GM21447 (cell line): ENCODE data around the gene SGSM2.

Experiments used
- ATAC-seq: cut with Tn5 transposase; IDR thresholded peaks from one replicate; pipeline ENCODE4 v1.9.1; 2021; ENCODE audit not compliant: unreplicated experiment

The SGSM2 gene

DNA sequence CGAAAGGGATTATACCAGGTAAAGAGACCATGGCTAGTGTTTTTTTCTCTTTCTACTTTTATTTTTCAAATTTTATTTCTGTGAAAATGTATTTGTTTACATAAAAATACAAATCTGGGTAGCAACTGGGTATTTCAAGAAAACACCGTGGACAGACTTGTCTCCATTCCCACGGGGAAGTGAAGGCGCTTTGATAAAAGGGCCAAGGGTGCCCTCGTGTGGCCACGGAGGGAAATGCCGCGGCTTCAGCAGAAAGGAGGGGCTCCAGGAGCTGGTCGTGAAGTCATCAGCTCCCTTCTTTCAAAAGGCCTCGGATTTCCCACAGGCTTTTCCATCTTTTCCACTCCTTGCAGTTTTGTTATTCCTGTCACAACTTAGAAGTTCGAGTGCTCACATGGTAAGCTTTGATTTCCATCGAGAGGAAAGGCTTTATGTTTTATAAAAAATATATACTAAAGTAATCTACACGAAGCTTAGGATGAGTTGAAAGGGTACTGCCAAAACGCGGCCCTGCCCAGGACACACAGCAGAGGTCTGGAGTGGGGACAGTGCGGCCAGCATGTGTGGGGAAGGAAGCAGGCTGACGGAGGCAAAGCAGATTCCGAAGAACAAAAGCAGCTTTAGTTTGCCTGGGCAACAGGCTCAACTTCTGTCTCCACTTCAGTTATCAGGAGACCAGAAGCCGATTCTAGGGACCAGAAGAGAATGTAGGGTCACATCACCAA, 78.9 kb downstream of the SGSM2 start:
- ATAC-seq, result no peak

DNA sequence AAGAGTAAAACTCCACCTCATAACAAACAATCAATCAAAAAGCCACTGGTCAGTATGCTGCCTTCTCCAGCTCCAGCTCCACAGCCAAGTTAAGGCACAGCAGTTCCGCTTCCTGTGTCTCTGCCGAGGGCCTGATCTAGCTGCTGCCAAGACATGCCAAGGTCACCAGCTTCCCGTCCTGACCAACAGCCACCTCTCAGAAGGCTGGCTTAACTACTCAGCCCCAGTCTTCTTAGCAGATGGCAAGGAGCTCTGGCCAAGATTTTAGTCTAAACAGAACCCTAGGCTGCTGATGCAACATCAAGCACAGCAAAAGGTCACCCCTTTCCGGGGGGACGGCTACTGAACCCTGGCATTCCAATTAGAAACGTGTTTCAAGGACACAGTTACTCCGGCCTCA, 81.3 kb downstream of the SGSM2 start:
- no peak for ATAC-seq

DNA sequence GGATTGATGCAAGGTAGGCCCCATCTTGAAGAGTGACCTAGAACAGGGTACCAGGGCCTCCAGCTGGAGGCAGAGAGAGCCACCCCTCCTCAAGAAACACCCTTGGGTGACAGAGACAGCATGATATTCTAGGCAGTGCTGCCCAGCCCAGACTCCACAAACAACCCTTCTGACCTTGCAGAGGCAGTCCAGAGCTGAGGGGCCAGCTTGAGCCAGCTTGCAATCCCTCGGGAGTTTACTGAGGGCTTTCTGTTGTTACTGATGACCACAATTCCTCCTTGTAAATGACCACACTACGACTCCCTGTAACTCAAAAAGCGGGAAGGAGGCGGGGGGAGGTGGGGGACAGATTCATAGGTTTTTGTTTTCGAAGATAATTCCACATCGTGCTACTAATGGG, 82.2 kb downstream of the SGSM2 start:
- no peak for ATAC-seq

DNA sequence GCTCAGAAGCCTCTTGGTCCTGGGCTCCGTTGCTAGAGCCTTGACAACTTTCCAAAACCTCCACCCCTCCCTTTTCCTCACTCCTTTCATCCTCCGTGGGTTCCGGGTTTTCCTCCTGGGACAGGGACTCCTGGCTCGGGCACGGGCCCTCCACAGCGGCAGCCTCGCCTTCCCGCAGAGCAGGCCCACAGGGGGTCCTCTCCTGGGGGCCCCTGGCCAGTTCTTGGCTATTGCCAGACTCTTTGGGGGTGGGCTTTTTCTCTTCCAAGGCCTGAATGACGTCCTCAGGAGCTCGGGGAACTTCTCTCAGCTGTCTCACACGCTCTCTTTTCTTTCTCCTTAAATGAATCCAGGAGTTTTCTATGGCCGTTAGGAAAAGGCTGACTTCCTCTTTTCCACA, 82.9 kb downstream of the SGSM2 start:
- no peak for ATAC-seq

DNA sequence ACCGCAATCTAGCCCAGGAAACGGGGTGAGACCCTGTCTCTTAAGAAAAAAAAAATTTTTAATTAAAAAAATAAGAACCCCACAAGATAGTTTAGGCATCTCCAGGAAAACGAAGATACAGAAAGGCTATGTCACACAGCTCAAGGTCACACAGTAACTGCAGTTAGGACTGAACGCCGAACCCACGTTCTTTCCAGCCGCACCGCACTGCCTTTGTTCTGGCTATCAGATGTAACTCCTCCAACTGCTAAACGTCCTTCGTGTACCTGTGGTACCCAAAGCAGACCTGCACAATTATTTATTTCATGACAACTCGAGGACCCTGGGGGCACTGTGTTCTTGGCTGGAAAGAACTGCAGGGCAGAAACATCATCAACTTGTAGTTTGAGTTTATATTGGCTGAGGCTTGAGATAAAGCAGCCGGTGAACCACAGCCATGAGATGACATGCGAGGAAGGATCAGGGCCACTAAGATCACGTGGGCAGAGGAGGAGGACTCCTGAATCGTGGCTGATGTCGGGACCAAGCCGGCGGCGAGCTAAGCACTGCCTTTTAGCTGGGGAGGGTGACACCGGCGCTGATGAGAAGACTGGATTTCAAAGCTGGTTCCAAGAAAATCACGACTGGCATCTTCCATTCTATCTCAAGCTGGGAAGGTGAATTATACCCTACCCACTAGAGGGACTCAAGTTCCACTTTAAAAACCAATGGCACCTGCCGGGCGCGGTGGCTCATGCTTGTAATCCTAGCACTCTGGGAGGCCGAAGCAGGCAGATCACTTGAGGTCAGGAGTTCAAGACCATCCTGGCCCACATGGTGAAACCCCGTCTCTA, 84.2 kb downstream of the SGSM2 start:
- no peak for ATAC-seq

DNA sequence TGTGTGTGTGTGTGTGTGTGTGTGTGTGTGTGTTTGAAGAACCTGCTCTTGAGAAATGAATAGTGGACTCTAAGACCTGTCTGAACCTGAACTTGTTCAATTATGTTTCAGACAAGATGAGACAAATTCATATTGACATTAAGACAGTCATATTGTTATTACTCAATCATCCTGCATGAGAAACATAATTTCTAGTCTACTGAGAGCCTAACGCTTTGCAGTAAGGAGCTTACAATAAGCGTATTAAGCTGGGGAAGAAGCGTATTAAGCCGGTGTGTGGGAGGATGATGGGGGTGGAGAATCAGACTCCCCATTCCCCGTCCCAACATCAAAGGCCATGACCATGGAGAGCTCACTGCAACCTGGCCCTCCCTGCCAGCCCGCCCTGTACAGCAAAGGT, 86.0 kb downstream of the SGSM2 start:
- ATAC-seq, result no peak

DNA sequence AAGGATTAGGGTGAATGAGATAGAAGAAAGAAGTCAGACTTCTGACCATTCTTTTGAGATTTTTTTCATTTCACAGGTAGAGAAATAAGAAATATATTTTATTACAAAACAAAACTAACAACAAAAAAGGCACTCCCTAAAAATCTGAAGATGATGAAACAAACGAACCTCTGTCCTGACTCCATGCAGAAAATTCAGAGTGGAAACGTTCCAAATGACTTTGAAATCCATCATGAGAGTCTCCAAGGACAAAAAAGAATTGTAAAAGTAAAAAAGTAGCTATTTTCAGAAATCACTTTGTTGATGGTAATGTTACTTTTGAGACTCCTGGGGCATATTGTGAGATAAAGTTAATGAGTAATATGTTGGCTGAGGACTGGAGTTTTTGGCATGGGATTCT, 89.9 kb downstream of the SGSM2 start:
- no peak for ATAC-seq

DNA sequence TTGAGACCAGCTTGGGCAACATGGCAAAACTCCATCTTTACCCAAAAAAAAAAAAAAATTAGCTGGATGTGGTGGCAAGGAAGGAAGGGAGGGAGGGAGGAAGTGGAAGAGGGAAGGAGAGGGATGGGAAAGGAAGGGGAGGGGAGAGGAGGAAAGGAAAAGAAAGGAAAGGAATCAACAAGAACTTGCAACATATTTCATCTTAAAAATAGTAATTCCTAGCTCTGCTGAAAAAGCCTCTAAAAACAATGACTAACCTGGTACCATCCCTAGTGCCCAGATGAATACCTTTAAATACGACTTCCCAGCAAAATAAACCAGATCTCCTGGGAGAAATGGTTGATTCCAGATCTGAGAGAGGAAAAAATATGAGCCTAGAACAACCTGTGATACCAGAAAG, 90.6 kb downstream of the SGSM2 start:
- no peak for ATAC-seq
